Measurements from ENCODE around the gene MOSPD3.

- TF ChIP-seq CTCF (IDR thresholded peaks at IDR 0.05) (no peak), POLR2A (IDR thresholded peaks at IDR 0.05) (no peak)
These were observed 1.3 kb downstream of the MOSPD3 start for GRCh38 chr7:100613412-100614175.

Data from esophagus squamous epithelium (tissue), 4 donors.